Measurements from ENCODE around the gene GPR55.

The GPR55 gene

GRCh38 chr2:230950874-230951339, 25.9 kb upstream of the GPR55 start:
- DNase-seq (ENCODE audit: low spot score), result no peak

GRCh38 chr2:230949966-230950873, 25.2 kb upstream of the GPR55 start:
- DNase-seq (ENCODE audit: low spot score), result no peak

- DNase-seq (ENCODE audit: low spot score), result no peak
Observed at GRCh38 chr2:230947908-230948365, 22.9 kb upstream of the GPR55 start.

GRCh38 chr2:230947235-230947576, 22.2 kb upstream of the GPR55 start:
- DNase-seq (ENCODE audit: low spot score), result no peak

GRCh38 chr2:230946429-230947234, 21.6 kb upstream of the GPR55 start:
- no peak for DNase-seq (ENCODE audit: low spot score)

- no peak for DNase-seq (ENCODE audit: low spot score)
Observed at GRCh38 chr2:230944757-230945372, 19.8 kb upstream of the GPR55 start.

GRCh38 chr2:230944123-230944653, 19.1 kb upstream of the GPR55 start:
- DNase-seq (ENCODE audit: low spot score), result no peak

GRCh38 chr2:230942920-230943896, 18.2 kb upstream of the GPR55 start:
- no peak for DNase-seq (ENCODE audit: low spot score)

- no peak for DNase-seq (ENCODE audit: low spot score)
Observed at GRCh38 chr2:230942371-230942770, 17.3 kb upstream of the GPR55 start.

GRCh38 chr2:230941202-230942180, 16.4 kb upstream of the GPR55 start:
- DNase-seq (ENCODE audit: low spot score), result no peak

GRCh38 chr2:230940471-230940815, 15.4 kb upstream of the GPR55 start:
- peak; percentile 24 for DNase-seq (ENCODE audit: low spot score)

GRCh38 chr2:230939691-230940470, 14.8 kb upstream of the GPR55 start:
- DNase-seq (ENCODE audit: low spot score), result peak; percentile 40

GRCh38 chr2:230939066-230939591, 14.1 kb upstream of the GPR55 start:
- DNase-seq (ENCODE audit: low spot score), result no peak

- peak; percentile 37 for DNase-seq (ENCODE audit: low spot score)
Observed at GRCh38 chr2:230938516-230939065, 13.5 kb upstream of the GPR55 start.

- peak; percentile 5 for DNase-seq (ENCODE audit: low spot score)
Observed at GRCh38 chr2:230938098-230938497, 13.1 kb upstream of the GPR55 start.

- no peak for DNase-seq (ENCODE audit: low spot score)
Observed at GRCh38 chr2:230937362-230937761, 12.3 kb upstream of the GPR55 start.

GRCh38 chr2:230936243-230936642, 11.2 kb upstream of the GPR55 start:
- peak; percentile 8 for DNase-seq (ENCODE audit: low spot score)

- DNase-seq (ENCODE audit: low spot score), result no peak
Observed at GRCh38 chr2:230935130-230935430, 10.0 kb upstream of the GPR55 start.
